HEK293 (cell line): ENCODE data around the gene MAP9.

Source experiments
- TCF7L2 ChIP-seq: IDR thresholded peaks from 2 replicates; pipeline ENCODE4 v1.6.1; 2011; ENCODE audit warnings: low read depth, mild to moderate bottlenecking, inconsistent platforms, low read length, moderate library complexity, borderline replicate concordance
- ZNF24 ChIP-seq: fragments of 450-650 bp; formaldehyde crosslinking; IDR thresholded peaks from 2 replicates; pipeline ENCODE4 v1.5.1; 2016; ENCODE audit warnings: missing biosample characterization, missing genetic modification characterization
- TF ChIP-seq, protein P1 (sequence below): fragments of 450-650 bp; formaldehyde crosslinking; IDR thresholded peaks from 2 replicates; pipeline ENCODE4 v1.5.1; 2016; ENCODE audit warnings: missing biosample characterization, missing genetic modification characterization
- TF ChIP-seq, protein P2 (sequence below): fragments of 450-650 bp; formaldehyde crosslinking; IDR thresholded peaks from 2 replicates; pipeline ENCODE4 v1.5.1; 2016; ENCODE audit warnings: missing biosample characterization, missing genetic modification characterization

GRCh38 chr4:155322782-155323181 lies 54.0 kb downstream of the MAP9 start:
- TF ChIP-seq, protein P1, sequence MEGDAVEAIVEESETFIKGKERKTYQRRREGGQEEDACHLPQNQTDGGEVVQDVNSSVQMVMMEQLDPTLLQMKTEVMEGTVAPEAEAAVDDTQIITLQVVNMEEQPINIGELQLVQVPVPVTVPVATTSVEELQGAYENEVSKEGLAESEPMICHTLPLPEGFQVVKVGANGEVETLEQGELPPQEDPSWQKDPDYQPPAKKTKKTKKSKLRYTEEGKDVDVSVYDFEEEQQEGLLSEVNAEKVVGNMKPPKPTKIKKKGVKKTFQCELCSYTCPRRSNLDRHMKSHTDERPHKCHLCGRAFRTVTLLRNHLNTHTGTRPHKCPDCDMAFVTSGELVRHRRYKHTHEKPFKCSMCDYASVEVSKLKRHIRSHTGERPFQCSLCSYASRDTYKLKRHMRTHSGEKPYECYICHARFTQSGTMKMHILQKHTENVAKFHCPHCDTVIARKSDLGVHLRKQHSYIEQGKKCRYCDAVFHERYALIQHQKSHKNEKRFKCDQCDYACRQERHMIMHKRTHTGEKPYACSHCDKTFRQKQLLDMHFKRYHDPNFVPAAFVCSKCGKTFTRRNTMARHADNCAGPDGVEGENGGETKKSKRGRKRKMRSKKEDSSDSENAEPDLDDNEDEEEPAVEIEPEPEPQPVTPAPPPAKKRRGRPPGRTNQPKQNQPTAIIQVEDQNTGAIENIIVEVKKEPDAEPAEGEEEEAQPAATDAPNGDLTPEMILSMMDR (tag by site-specific recombination) = no peak
- TF ChIP-seq, protein P2, sequence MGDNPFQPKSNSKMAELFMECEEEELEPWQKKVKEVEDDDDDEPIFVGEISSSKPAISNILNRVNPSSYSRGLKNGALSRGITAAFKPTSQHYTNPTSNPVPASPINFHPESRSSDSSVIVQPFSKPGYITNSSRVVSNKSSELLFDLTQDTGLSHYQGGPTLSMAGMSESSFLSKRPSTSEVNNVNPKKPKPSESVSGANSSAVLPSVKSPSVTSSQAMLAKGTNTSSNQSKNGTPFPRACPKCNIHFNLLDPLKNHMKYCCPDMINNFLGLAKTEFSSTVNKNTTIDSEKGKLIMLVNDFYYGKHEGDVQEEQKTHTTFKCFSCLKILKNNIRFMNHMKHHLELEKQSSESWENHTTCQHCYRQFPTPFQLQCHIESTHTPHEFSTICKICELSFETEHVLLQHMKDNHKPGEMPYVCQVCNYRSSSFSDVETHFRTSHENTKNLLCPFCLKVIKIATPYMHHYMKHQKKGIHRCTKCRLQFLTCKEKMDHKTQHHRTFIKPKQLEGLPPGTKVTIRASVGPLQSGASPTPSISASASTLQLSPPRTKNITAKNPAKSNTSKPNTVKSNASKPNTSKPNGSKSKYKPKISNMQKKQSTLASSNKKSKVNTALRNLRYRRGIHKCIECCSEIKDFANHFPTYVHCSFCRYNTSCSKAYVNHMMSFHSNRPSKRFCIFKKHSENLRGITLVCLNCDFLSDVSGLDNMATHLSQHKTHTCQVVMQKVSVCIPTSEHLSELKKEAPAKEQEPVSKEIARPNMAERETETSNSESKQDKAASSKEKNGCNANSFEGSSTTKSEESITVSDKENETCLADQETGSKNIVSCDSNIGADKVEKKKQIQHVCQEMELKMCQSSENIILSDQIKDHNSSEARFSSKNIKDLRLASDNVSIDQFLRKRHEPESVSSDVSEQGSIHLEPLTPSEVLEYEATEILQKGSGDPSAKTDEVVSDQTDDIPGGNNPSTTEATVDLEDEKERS = no peak
- TF ChIP-seq ZNF24 (tag by site-specific recombination) = no peak
- TF ChIP-seq TCF7L2 = no peak
